Peyer's patch (tissue), 4 donors: ENCODE results near the gene PHACTR1. TPM values are rescaled to one million over a fixed set of nuclear protein-coding genes. Genes with fewer than 3 reads are reported as not detected.

Experiments used
- DNase-seq, 3 donors: peaks; one replicate each; pipeline ENCODE4 v3.0.0-alpha.2; 2017 to 2019
- H3K27ac ChIP-seq, 4 donors: fragments of 200-600 bp; sonication (generic); one replicate each; pipeline ENCODE4 v1.5.1; 2016 to 2019
- H3K27me3 ChIP-seq, 2 donors: fragments of 200-600 bp; sonication (generic); one replicate each; pipeline ENCODE4 v1.5.1; 2019
- H3K36me3 ChIP-seq, 3 donors: fragments of 200-600 bp; sonication (generic); one replicate each; pipeline ENCODE4 v1.5.1; 2016 to 2019
- H3K4me1 ChIP-seq, 4 donors: fragments of 200-600 bp; sonication (generic); one replicate each; pipeline ENCODE4 v1.5.1; 2016 to 2019
- H3K4me3 ChIP-seq, 4 donors: fragments of 200-600 bp; sonication (generic); 1 replicate in 3 of 4; 2 replicates in 1 of 4; pipeline ENCODE4 v1.5.1; 2016 to 2019; ENCODE audit warnings: mild to moderate bottlenecking in 1 of 4
- H3K9me3 ChIP-seq, 4 donors: fragments of 200-600 bp; sonication (generic); one replicate each; pipeline ENCODE4 v1.5.1; 2016 to 2019; ENCODE audit warnings: mild to moderate bottlenecking in 1 of 4
- CTCF ChIP-seq, 6 experiments: fragments of 450-650 bp in 4 of 6; fragments of 200-600 bp in 2 of 6; sonication (generic) in 1 of 6; IDR thresholded peaks; one replicate each; pipeline ENCODE4 v1.5.1; 2017 to 2019; ENCODE audit warnings: antibody characterized with exemption in 6 of 6, mild to moderate bottlenecking in 3 of 6, moderate library complexity in 1 of 6
- POLR2A ChIP-seq, 2 donors: fragments of 450-650 bp; IDR thresholded peaks; one replicate each; pipeline ENCODE4 v1.5.1; 2017; ENCODE audit warnings: antibody characterized with exemption in 2 of 2, mild to moderate bottlenecking in 2 of 2, moderate library complexity in 2 of 2
- total RNA-seq, 4 donors: library from RNA; depleted of rRNA; stranded (reverse); fragments of >200 nt; gene quantifications; one replicate each; pipeline ENCODE4 v1.1.0, GENCODE V29; 2016

The PHACTR1 gene
- total RNA-seq, 4 donors from 2014 or later, result 0.35 to 19.0 (median 1.7) TPM

- Histone ChIP-seq H3K4me1 (no peaks in the 10 kb centered on the region), H3K4me3 (no peak overlapping the region)
- no peak for DNase-seq
Observed at GRCh38 chr6:13237318-13237717, 520.8 kb downstream of the PHACTR1 start.

GRCh38 chr6:13238017-13238416 lies 521.5 kb downstream of the PHACTR1 start:
- Histone ChIP-seq H3K27ac (no peak overlapping the region), H3K4me3 (no peak overlapping the region), H3K9me3 (no peaks in the 10 kb centered on the region), H3K36me3 (no peaks in the 10 kb centered on the region), H3K4me1 (no peaks in the 10 kb centered on the region), H3K27me3 (no peaks in the 10 kb centered on the region)
- DNase-seq, result no peak
- TF ChIP-seq POLR2A (IDR thresholded peaks at IDR 0.05) (no peak), CTCF (IDR thresholded peaks at IDR 0.05) (no peak)

More at GRCh38 chr6:13237318-13237717, 520.8 kb downstream of the PHACTR1 start:
- no peaks in the 10 kb centered on the region for H3K9me3 ChIP-seq
- TF ChIP-seq CTCF (IDR thresholded peaks at IDR 0.05), result no peak
- TF ChIP-seq POLR2A (IDR thresholded peaks at IDR 0.05), result no peak
- H3K27me3 ChIP-seq, result no peaks in the 10 kb centered on the region
- H3K36me3 ChIP-seq, result no peaks in the 10 kb centered on the region
- H3K27ac ChIP-seq, result no peak overlapping the region

- TF ChIP-seq POLR2A (IDR thresholded peaks at IDR 0.05) (no peak), CTCF (IDR thresholded peaks at IDR 0.05) (no peak)
- no peaks in the 10 kb centered on the region for H3K36me3 ChIP-seq
- no peaks in the 10 kb centered on the region for H3K9me3 ChIP-seq
- H3K27ac ChIP-seq, result no peak overlapping the region
- no peaks in the 10 kb centered on the region for H3K4me1 ChIP-seq
- H3K4me3 ChIP-seq, result no peak overlapping the region
- DNase-seq, result no peak
- no peaks in the 10 kb centered on the region for H3K27me3 ChIP-seq
Observed at GRCh38 chr6:13238640-13239216, 522.2 kb downstream of the PHACTR1 start.

GRCh38 chr6:13239530-13240455 lies 523.2 kb downstream of the PHACTR1 start:
- DNase-seq, result no peak
- Histone ChIP-seq H3K4me1 (no peaks in the 10 kb centered on the region), H3K4me3 (no peak overlapping the region), H3K27me3 (no peaks in the 10 kb centered on the region), H3K36me3 (no peaks in the 10 kb centered on the region), H3K9me3 (no peaks in the 10 kb centered on the region), H3K27ac (no peak overlapping the region)
- no peak for TF ChIP-seq POLR2A (IDR thresholded peaks at IDR 0.05)

- DNase-seq, result no peak
- no peak for TF ChIP-seq CTCF (IDR thresholded peaks at IDR 0.05)
- TF ChIP-seq POLR2A (IDR thresholded peaks at IDR 0.05), result no peak
- Histone ChIP-seq H3K4me3 (no peak overlapping the region), H3K9me3 (no peaks in the 10 kb centered on the region), H3K36me3 (no peaks in the 10 kb centered on the region), H3K4me1 (no peaks in the 10 kb centered on the region), H3K27me3 (no peaks in the 10 kb centered on the region), H3K27ac (no peak overlapping the region)
Observed at GRCh38 chr6:13241364-13241763, 524.8 kb downstream of the PHACTR1 start.

GRCh38 chr6:13242178-13242577 lies 525.6 kb downstream of the PHACTR1 start:
- H3K36me3 ChIP-seq, result no peaks in the 10 kb centered on the region
- H3K4me3 ChIP-seq, result no peak overlapping the region
- TF ChIP-seq CTCF (IDR thresholded peaks at IDR 0.05), result no peak
- TF ChIP-seq POLR2A (IDR thresholded peaks at IDR 0.05), result no peak
- no peaks in the 10 kb centered on the region for H3K9me3 ChIP-seq
- no peaks in the 10 kb centered on the region for H3K4me1 ChIP-seq
- no peaks in the 10 kb centered on the region for H3K27me3 ChIP-seq
- H3K27ac ChIP-seq, result no peak overlapping the region
- DNase-seq, result no peak
